T-helper 1 cell treated with Interleukin-12 subunit alpha and Interleukin-12 subunit beta and Interleukin-4 antibody, amounts not matched to agents 30 μg/mL and 1 μg/mL, for 36 hours (primary cell): ENCODE data around the gene PRSS1.

Source experiments
- H3K27ac Mint-ChIP-seq: one replicate; pipeline ENCODE4 v1.8.0; 2021; ENCODE audit warnings: mild to moderate bottlenecking, mixed read lengths
- H3K27me3 Mint-ChIP-seq: one replicate; pipeline ENCODE4 v1.8.0; 2021; ENCODE audit warnings: low read depth, mixed read lengths
- H3K36me3 Mint-ChIP-seq: one replicate; pipeline ENCODE4 v1.8.0; 2021; ENCODE audit warnings: low read depth, mixed read lengths
- H3K4me1 Mint-ChIP-seq: one replicate; pipeline ENCODE4 v1.8.0; 2021; ENCODE audit warnings: low read depth, mixed read lengths
- H3K4me3 Mint-ChIP-seq: one replicate; pipeline ENCODE4 v1.8.0; 2021; ENCODE audit warnings: mild to moderate bottlenecking, moderate library complexity, mixed read lengths
- H3K9me3 Mint-ChIP-seq: one replicate; pipeline ENCODE4 v1.8.0; 2021; ENCODE audit warnings: mixed read lengths

PRSS1 gene

GRCh38 chr7:142798451-142799436 is 49.5 kb downstream of the PRSS1 start:
- H3K4me1 Mint-ChIP-seq: peaks cover 66% of the 10 kb centered on the region
- no peaks in the 10 kb centered on the region for H3K9me3 Mint-ChIP-seq
- peak overlapping the region; percentile 100 for H3K4me3 Mint-ChIP-seq
- no peaks in the 10 kb centered on the region for H3K27me3 Mint-ChIP-seq
- H3K36me3 Mint-ChIP-seq: peaks cover 78% of the 10 kb centered on the region
- peak overlapping the region; percentile 97 for H3K27ac Mint-ChIP-seq

GRCh38 chr7:142799437-142799835 is 50.2 kb downstream of the PRSS1 start:
- H3K9me3 Mint-ChIP-seq: no peaks in the 10 kb centered on the region
- H3K4me1 Mint-ChIP-seq: peaks cover 66% of the 10 kb centered on the region
- no peaks in the 10 kb centered on the region for H3K27me3 Mint-ChIP-seq
- peak overlapping the region; percentile 97 for H3K27ac Mint-ChIP-seq
- peak overlapping the region; percentile 100 for H3K4me3 Mint-ChIP-seq
- H3K36me3 Mint-ChIP-seq: peaks cover 78% of the 10 kb centered on the region

DNA sequence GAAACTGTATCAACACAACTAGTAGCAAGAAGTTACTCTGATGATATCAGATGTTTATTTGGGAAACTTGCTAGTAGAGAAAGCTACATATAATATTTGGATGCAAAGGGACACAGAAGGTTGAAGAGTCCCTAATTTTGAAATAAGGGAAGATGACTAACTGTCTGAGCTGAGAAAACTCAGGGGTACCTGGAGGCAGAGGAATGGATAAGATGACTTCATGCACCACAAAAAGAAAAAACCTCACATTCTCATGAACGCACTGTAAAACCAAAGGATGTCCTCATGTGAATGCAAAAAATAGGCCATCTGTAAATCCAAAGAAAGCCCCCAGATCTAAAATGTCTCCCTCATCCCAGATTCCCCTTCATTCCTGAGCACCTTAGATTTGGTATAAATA is 50.8 kb downstream of the PRSS1 start:
- peak overlapping the region; percentile 100 for H3K4me3 Mint-ChIP-seq
- H3K27ac Mint-ChIP-seq: peak overlapping the region; percentile 97
- no peaks in the 10 kb centered on the region for H3K27me3 Mint-ChIP-seq

GRCh38 chr7:142800699-142801260 is 51.5 kb downstream of the PRSS1 start:
- Mint-ChIP-seq H3K27me3 (no peaks in the 10 kb centered on the region), H3K4me3 (peak overlapping the region; percentile 100), H3K9me3 (no peaks in the 10 kb centered on the region), H3K4me1 (peaks cover 67% of the 10 kb centered on the region), H3K27ac (peak overlapping the region; percentile 97), H3K36me3 (peaks cover 86% of the 10 kb centered on the region)

More for the DNA sequence above, 50.8 kb downstream of the PRSS1 start:
- Mint-ChIP-seq H3K4me1 (peaks cover 67% of the 10 kb centered on the region), H3K9me3 (no peaks in the 10 kb centered on the region), H3K36me3 (peaks cover 82% of the 10 kb centered on the region)

GRCh38 chr7:142801601-142802295 is 52.5 kb downstream of the PRSS1 start:
- H3K4me3 Mint-ChIP-seq: peak overlapping the region; percentile 100
- H3K4me1 Mint-ChIP-seq: peaks cover 75% of the 10 kb centered on the region
- H3K36me3 Mint-ChIP-seq: peaks cover 83% of the 10 kb centered on the region
- peak overlapping the region; percentile 97 for H3K27ac Mint-ChIP-seq
- H3K9me3 Mint-ChIP-seq: no peaks in the 10 kb centered on the region
- no peaks in the 10 kb centered on the region for H3K27me3 Mint-ChIP-seq

DNA sequence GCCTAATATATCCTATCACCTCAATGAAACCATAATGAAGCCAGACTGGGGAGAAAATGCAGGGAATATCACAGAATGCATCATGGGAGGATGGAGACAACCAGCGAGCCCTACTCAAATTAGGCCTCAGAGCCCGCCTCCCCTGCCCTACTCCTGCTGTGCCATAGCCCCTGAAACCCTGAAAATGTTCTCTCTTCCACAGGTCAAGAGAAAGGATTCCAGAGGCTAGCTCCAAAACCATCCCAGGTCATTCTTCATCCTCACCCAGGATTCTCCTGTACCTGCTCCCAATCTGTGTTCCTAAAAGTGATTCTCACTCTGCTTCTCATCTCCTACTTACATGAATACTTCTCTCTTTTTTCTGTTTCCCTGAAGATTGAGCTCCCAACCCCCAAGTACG is 53.0 kb downstream of the PRSS1 start:
- H3K27me3 Mint-ChIP-seq: no peaks in the 10 kb centered on the region
- peak overlapping the region; percentile 97 for H3K27ac Mint-ChIP-seq
- peaks cover 82% of the 10 kb centered on the region for H3K36me3 Mint-ChIP-seq
- H3K4me1 Mint-ChIP-seq: peaks cover 80% of the 10 kb centered on the region
- H3K9me3 Mint-ChIP-seq: no peaks in the 10 kb centered on the region
- H3K4me3 Mint-ChIP-seq: peak overlapping the region; percentile 100
